AML-193 (cell line): Measurements from ENCODE around the gene PHRF1.

ENCODE experiments used
- DNase-seq, 2 experiments: peaks; one replicate each; lab custom pipeline; 2025; lab: John Stamatoyannopoulos, UW

Gene PHRF1

DNA sequence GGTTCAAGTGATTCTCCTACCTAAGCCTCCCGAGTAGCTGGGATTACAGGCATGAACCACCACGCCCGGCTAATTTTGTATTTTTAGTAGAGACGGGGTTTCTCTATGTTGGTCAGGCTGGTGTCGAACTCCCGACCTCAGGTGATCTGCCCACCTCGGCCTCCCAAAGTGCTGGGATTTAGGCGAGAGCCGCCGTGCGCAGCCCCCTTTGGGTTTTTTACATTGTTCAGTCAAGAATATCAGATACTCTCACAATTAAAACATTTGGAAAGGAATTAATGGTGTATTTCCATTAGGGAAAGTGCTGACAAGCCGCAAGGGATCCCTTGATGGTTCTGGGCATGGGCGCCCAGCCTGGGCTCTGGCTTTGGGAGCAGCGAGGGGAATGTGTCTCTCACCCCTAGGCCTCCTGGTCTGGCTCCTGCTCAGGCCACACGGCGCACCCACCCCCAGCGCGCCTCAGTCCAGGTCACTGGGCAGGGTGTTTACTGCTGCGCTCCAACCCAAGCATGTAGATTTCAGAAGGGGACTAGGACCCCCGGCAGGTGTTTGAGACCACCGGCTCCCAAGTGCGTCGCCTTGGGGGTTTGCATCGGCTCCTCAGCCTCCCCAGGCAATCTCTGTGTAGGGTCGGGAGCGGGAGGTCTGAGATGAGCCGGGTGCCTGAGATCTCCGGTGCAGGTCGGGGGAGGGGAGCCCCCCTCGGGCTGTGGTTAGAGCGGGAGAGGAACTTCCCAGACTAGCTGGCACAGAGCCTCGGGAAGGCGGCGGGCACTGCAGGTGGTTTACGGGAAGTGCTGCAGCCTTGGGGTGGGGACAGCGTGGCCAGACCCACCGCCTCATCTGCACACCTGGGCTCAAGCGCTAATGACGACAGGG lies 40.3 kb downstream of the PHRF1 start:
- DNase-seq: no peak

DNA sequence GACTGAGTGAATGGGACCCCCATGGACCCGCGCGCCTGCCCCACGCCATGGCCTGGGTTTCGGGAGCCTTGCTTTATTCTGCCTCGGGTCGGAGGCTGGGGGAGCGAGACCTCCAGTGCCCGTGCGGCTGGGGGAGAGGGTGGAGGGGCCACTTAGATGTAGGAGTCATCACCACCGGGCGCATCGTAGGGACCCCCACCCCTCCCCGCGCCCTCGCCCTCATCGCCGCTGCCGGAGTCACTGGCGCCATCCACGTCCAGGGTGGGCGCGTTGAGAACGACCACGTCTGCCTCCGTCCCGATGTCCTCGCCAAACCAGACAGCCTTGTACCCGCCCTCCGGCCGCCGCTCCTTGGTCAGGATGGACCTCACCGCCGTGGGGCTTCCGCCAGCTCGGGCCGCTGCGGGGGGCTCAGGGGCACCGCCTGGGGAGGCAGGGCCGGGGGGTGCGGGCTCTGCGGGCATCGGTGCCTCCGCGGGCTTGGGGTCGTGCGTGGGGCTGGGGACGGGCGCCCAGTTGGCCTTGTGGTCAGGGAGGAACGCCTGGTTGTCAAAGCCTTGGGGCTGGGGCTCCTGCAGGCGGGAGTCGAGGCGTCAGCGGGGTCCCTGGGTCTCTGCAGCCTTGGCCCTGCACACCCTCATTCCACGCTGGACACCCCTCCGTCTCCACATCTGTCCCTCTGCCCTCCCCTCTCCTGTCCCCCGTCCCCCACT lies 41.1 kb downstream of the PHRF1 start:
- no peak for DNase-seq

DNA sequence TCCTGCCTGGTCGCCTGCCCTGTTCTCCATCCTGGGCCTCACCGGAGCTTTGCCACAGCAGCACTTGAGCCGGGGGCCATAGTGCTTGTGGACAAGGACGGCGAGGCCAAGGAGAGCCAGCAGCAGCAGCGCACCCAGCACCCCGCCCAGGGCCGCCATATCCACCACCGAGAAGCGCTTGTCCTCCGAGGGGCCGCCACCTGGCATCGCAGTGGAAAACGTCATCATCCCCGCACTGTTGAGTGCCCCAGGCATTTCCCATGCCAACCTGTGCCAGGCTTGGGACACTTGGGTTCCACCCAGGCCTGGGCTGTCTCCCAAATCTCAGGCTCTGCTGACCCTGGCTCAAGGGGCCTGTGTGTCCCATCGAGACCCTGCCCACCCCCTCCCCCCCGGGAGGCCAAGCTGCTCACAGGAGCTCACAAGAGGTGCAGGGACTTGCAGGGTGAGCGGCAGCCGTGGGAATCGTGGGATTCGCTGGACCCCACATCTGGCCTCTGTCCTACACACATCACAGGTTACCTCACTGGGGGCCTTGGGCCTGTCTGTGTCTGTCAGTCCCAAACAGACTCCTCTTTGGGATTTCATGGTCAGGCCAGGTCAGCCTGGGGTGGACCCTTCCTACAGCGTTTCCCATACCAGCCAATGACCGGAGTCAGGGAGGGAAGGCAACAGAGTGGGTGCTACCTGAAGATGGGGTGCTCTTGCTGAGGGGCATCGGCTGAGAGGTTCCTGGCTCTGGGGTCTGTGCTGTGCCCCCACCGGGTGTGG lies 41.8 kb downstream of the PHRF1 start:
- no peak for DNase-seq

DNA sequence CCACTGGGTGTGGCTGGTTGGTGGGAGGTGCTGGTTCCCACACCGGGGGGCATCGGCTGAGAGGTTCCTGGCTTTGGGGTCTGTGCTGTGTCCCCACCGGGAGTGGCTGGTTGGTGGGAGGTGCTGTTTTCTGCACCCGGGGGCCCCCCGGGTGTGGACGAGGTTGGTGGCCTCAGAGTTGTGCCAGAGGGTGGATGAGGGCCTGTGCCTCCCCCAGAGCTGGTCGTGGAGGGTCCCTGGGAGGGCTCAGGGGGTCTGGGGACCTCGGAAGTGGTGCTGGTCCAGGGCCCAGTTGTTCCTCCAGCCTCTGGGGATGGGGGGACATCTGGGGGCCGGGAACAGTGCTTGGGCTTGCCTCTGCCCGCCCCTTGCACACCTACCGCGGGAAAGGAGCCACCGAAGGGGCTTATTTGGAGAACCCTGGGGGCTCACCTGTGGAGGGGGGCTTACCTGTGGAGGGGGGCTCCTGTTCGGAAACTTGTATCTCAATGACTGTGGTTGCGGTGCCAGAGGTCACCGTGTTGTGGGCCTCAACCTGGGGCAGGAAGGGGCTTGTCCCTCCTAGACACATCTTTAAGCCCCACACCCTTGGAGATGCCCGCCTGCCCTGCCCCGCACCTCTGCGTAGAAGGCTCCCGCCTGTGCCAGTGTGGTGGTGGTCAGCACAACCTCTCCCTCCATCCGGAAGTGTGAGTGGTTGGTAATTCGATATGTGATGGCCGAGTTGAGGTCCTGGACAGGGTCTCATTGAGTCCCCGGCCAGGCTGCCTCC lies 42.8 kb downstream of the PHRF1 start:
- no peak for DNase-seq

DNA sequence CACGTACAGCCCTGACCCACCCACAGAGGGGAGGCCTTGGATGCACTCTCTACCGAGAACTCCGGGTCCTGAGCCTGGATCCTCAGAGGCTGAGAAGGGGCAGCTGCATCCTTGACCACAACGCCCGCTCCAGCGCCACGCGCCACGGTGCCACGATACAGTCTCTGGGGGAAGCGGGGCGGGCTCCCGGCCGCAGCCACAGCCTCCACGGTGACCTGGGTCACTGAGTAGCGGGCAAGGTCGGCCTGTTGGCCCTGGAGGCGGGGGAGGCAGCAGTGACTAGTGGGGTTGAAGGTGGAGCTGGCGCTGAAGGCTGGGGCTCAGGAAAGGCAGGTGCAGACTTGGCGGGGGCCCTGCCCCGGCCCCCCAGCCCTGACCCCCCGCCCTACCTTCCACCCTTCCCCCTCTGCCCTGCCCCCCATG lies 43.4 kb downstream of the PHRF1 start:
- DNase-seq: no peak

DNA sequence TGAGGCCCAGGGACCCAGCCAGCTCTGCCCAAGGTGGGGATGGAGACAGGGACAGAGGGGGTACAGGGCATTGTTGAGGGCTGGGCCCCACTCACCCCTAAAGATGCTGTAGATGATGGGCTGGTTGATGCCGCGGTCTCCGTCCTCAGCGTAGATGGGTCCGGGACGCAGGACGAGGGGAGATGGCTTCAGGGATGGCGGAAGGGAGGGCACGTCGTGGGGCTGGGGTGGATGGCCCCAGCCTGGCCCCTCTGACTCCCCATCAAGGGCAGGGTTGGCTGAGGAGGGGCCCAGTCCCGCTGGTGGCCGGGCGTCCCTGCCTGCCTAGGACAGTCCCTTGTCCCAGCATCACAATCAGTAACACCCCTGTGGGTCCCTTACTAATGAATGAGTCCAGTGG lies 43.9 kb downstream of the PHRF1 start:
- no peak for DNase-seq

DNA sequence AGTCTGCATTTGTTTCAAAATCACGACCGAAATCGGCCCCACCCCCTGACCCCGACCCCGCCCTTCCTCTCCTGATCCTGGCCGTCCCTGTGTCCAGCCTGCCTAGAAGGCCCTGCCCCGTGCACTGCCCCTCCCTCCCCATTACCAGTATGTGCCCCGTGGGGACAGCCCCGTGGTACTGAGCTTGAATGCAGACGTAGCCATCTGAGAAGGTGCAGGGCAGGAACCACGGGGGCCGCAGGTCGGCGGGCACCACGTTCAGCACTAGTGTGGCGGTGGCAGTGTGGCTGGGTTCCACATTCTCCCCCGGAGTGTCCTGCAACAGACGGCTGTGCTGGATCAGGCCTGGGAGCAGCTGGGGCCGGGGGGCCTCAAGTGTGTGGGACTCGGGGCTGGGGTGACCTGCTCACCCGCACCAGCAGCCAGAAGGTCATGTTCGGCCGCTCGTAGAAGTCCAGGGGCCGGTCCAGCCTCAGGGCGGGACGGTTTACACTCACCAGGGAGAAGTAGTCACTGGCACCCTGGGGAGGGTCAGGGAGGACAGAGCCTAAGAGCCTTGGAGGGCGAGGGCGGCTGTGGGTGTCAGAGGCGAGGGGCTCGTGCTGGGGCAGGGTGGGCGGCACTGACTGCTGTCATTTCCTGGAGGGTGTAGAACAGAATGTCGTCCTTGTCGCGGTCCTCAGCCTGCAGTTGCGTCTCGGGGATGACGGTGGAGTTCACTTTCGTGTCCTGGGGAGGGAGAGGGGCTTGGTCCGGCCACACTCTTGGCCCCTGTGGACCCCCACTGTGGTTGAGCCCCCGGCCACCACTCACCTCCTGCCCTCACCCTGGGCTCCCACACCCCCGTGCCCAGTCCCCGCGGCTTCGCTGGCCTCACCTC lies 44.9 kb downstream of the PHRF1 start:
- no peak for DNase-seq

DNA sequence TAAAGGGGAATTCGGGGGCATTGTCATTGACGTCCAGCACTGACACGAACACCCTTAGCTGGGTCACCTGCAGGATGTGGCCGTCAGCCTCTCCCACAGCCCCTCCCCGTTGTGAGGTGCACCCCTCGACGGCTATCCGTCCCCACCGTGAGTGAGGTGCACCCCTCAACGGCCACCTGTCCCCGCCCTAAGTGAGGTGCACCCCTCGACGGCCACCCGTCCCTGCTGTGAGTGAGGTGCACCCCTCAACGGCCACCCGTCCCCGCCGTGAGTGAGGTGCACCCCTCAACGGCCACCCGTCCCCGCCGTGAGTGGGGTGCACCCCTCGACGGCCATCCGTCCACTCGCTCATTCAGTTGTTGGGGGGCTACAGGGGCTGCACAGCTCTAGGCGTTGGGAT lies 45.6 kb downstream of the PHRF1 start:
- no peak for DNase-seq

DNA sequence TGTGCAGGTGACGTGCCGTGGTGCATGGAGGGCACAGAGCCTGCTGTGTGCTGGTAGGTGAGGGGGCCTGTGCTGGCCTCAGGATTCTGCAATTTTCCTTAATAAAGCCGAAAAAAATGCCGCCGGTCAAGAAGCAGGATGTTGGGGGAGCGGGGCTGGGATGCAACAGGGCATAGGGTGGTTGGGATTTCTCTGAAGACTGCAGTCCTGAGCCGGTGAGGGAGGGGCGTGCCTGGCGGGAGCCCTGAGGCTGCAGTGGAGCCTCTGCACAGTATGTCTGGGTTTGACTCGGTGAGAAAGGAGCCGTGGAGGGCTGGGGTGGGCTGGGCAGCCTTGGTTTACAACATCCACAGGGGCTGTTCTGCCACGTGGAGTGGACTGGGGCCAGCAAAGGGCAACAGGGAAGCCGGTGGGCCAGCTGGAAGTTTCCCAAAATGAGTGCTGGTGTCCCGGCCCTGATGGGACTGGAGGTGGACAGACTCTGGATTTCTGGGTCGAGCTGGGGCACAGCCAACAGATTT lies 47.1 kb downstream of the PHRF1 start:
- no peak for DNase-seq

DNA sequence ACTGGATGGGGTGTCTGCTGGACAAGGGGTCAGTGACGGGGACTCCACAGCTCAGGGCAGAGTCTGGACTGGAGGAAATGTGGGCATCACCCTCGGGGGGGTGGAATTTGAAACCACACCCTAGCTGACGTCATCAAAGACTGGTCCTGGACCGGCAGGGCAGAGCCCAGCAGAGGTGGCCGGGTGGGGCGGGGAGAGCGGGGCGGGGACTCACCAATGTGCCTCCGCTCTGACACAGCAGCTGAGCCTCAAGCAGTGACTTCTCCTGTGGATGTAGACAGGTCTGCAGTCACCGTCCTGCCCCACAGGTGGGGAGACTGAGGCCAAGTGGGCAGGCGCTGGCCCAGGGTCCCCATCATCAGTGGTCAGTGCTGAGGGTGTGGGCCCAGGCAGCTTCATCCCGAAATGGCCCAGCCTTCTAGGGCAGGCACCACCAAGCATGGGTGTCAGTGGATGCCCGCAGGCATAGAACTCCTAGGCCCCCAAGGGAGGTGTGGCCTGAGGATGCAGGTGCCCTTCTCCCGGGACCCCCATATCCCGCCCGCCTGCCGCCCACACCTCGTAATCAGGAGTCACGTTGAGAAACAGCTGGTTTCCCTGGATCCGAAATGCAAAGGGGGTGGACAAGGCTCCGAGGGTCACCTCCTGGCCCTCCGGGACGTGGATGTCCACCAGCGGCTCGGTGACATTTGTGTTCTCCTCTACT lies 47.9 kb downstream of the PHRF1 start:
- no peak for DNase-seq

DNA sequence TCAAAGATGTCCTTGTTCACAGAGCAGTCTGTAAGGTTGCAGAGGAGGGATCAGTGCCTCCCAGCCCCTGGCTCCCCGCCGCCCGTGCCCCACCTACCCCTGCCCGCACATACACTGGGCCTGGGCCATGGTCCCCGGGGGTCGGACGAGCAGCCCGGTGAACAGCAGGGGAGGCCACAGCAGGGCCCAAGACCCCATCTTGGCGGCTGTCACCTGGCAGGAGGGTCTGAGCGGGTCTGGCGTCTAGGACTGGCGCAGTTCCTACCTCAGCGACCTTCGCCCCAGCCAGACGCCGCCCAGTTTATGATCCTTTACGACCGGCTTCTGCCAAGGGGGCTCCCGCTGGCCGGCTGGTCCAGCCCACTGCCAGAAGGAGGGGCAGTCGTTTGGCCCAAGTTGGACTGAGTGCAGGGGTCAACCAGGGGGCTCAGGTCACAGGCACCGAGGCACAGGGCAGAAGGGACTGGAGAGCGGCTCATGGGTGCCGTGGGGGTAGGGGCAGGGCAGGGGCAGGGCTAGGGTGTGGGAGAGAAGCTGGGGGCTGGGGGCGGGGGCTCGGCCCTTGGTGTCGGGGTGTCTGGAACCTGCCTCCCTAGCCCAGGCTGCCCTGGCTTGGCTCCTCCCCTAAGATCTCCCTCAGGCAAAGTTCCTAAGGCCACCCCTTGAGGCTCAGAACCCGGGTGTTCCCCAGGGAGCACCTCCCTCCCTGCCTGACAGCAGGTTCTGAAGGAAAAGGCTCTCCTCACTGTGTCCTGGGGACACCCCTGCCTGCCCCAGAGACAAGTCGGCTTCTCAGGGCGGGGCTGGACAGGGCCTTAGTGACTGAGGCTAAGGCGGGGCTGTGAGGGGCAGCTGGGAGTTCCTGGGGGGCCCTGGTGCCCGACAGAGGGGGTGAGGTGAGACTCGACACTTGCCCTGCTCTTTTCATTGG lies 48.7 kb downstream of the PHRF1 start, which contains the start of gene CDHR5:
CDHR5 (minus strand) TSS at position 251 of the 931 bp plus-strand sequence; CDS start at position 198, 53 bp downstream.
- DNase-seq: no peak

DNA sequence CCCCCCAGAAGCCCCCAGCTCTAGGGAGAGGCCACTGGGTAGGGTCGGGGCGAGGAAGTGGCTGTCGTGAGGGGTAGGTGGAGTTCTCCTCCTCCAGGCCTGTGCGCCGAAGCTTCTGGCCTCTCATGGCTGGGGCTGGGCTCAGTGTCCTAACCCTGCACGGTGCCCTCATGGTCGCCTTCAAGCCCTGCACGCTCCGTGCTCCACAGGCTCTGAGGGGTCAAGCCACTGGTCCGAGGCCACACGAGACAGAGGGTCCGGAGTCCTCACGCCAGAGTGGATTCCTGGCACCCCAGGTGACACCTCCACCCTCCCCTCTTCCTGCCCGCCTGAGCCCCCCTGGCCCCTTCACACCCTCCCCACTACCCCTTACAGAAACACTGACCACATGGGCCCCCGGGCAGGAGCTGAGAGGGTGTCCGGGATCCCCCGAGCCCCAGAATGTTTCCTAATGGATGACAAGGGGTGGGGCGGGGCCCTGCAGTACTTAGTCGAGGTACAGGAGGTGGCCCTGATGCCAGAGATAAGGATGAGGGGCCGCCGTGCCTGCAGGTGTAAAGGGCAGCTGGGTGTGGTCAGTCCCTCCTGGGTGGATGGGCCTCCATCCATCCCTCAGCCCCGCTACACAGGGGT lies 49.5 kb downstream of the PHRF1 start:
- DNase-seq: no peak

DNA sequence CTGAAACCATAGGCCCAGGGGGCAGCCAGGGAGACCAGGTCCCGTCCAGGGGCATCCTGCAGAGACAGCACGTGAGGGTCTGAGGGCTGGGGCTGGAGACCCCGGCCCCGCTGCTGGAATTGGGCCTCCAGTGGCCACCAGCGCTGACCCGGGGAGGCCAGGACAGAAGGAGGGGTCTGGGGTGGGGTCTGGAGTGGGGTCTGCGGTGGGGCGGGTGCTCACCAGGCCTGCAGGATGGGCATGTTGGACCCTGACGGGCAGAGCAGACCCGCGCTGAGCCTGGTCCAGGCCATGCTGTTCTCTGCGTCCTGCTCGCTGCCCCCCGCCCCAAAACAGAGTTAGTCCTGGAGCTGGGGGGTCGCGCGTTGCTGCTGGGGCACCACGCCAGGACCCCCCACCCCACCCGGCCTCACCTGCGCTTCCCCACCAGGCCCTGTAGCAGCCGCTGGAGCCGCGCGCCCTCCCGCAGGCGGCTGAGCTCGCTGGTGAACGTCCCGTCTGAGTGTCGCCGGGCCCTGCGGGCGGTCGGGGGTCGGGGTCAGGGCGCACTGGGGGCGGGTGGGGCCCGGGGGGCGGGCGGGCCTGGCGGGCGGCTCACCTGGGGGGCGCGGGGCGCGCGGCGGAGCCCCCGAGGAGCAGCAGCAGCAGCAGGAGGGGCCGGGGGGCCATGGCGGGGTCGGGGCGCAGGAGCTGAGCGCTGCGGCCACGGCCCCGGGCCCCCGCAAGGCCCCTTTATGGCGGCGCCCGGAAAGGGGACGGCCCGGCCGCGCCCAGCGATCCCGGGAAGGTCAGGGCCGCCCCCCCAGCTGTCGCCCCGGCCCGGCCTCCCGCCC lies 50.4 kb downstream of the PHRF1 start, which contains the start of gene SCT:
SCT (minus strand) TSS at position 707 of the 833 bp plus-strand sequence; CDS start at position 669, 38 bp downstream.
- DNase-seq: no peak

DNA sequence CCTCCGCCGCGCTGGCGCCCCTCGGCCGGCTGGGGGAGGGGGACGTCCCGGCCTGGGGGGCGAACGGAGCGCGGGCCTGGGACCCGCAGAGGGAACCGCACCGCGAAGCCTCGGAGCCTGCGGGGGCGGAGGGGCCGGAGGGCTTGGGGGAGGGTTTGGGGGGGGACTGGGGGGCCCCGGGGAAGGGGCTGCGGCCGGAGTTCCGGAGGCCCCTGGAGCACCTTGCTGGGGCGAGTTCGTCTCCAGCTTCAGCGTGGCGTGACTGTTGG lies 51.0 kb downstream of the PHRF1 start:
- DNase-seq: no peak

DNA sequence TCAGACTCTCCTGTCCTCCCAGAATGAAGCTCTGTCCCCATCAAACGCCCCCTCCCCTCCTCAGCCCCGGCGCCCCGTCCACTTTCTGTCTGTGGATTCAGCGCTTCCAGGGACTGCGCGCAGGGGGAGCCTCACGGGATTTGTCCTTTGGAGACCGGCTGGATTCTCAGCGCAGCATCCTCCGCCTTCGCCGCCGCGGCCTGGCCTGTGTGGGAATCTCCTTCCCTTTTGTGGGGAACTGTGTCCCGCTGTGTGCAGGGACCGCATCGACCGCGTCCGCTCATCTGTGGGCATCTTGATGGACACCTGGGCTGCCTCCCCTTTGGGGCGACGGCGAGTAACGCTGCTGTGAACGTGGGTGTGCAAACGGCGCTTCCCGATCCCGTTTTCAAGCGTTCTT lies 51.8 kb downstream of the PHRF1 start:
- no peak for DNase-seq

DNA sequence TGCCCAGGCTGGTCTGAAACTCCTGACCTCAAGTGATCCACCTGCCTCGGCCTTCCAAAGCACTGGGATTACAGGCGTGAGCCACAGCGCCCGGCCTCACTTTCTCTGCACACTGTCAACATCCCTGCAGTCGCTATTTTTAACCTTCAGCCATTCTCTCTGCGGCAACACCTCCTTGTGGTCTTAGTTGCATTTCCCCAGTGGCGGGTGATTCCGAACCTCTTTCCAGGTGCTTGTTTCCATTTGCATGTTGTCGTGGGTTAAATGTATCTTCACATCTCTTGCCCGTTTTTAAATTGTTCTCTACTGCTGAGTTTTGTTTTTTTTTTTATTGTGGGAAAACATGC lies 52.9 kb downstream of the PHRF1 start:
- DNase-seq: no peak

DNA sequence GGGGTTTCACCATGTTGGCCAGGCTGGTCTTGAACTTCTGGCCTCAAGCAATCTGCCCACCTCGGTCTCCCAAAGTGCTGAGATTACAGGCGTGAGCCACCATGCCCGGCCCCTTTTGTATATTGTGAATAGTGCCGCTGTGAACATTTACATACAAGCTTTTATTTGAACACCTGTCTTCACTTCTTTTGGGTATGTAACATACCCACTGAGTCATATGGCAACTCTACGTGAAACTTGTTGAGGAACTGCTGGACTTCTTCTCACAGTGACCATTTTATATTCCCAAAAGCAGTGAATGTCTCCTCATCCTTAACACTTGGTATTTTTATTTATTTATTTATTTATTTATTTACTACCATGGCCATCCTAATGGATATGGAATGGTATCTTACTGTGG lies 54.6 kb downstream of the PHRF1 start:
- no peak for DNase-seq
